Astrocyte (in vitro differentiated cells and primary cell): ENCODE measurements around the gene PTPA. TPM values are rescaled to one million over a fixed set of nuclear protein-coding genes. Genes with fewer than 3 reads are reported as not detected.

Experiments
- DNase-seq: peaks from one replicate; pipeline ENCODE4 v3.0.0-alpha.2; 2010; ENCODE audit warnings: low read depth
- FAIRE-seq: peaks from 2 replicates; lab custom pipeline; 2011; peaks lifted over from hg19 to GRCh38; lab: Jason Lieb, UNC
- H2AFZ ChIP-seq: 2 replicates; pipeline ENCODE4 v1.6.0; 2012; ENCODE audit warnings: low read depth, low read length, inconsistent platforms
- H3K27ac ChIP-seq: 2 replicates; pipeline ENCODE4 v1.5.1; 2011; ENCODE audit warnings: low read depth, low read length, inconsistent platforms
- H3K27me3 ChIP-seq: 2 replicates; pipeline ENCODE4 v1.6.0; 2011; ENCODE audit warnings: low read length, inconsistent platforms; ENCODE audit not compliant: insufficient read depth
- H3K36me3 ChIP-seq: 2 replicates; pipeline ENCODE4 v1.5.1; 2011; ENCODE audit warnings: low read length, inconsistent platforms; ENCODE audit not compliant: insufficient read depth
- H3K4me1 ChIP-seq: 2 replicates; pipeline ENCODE4 v1.5.1; 2011; ENCODE audit warnings: low read length, inconsistent platforms; ENCODE audit not compliant: insufficient read depth
- H3K4me2 ChIP-seq: 2 replicates; pipeline ENCODE4 v1.6.0; 2012; ENCODE audit warnings: low read length, inconsistent platforms
- H3K4me3 ChIP-seq: 2 replicates; pipeline ENCODE4 v1.5.1; 2011; ENCODE audit warnings: low read depth, mild to moderate bottlenecking, low read length, inconsistent platforms; ENCODE audit not compliant: insufficient read depth
- H3K79me2 ChIP-seq: 2 replicates; pipeline ENCODE4 v1.6.0; 2012; ENCODE audit warnings: mild to moderate bottlenecking, low read length, inconsistent platforms; ENCODE audit not compliant: insufficient read depth
- H3K9ac ChIP-seq: 2 replicates; pipeline ENCODE4 v1.6.0; 2012; ENCODE audit warnings: mild to moderate bottlenecking, low read length, inconsistent platforms
- H3K9me3 ChIP-seq: 2 replicates; pipeline ENCODE4 v1.5.1; 2012; ENCODE audit warnings: low read depth, mild to moderate bottlenecking, low read length, inconsistent platforms; ENCODE audit not compliant: insufficient read depth
- H4K20me1 ChIP-seq: 2 replicates; pipeline ENCODE4 v1.6.0; 2012; ENCODE audit warnings: low read length, inconsistent platforms; ENCODE audit not compliant: insufficient read depth
- H3K27ac Mint-ChIP-seq: one replicate; pipeline ENCODE4 v1.8.0; 2021; ENCODE audit warnings: mild to moderate bottlenecking, mixed read lengths; ENCODE audit not compliant: unreplicated experiment
- H3K27me3 Mint-ChIP-seq: one replicate; pipeline ENCODE4 v1.8.0; 2021; ENCODE audit warnings: low read depth, mixed read lengths; ENCODE audit not compliant: unreplicated experiment
- H3K36me3 Mint-ChIP-seq: one replicate; pipeline ENCODE4 v1.8.0; 2021; ENCODE audit warnings: low read depth, mixed read lengths; ENCODE audit not compliant: unreplicated experiment
- H3K4me1 Mint-ChIP-seq: one replicate; pipeline ENCODE4 v1.8.0; 2021; ENCODE audit warnings: low read depth, mixed read lengths; ENCODE audit not compliant: unreplicated experiment
- H3K4me3 Mint-ChIP-seq: one replicate; pipeline ENCODE4 v1.8.0; 2021; ENCODE audit warnings: mild to moderate bottlenecking, moderate library complexity, mixed read lengths; ENCODE audit not compliant: unreplicated experiment
- H3K9me3 Mint-ChIP-seq: one replicate; pipeline ENCODE4 v1.8.0; 2021; ENCODE audit warnings: mild to moderate bottlenecking, mixed read lengths; ENCODE audit not compliant: unreplicated experiment
- CTCF ChIP-seq: IDR thresholded peaks from 2 replicates; pipeline ENCODE4 v1.5.1; 2011; ENCODE audit warnings: low read depth, mild to moderate bottlenecking, inconsistent platforms, low read length, moderate library complexity; ENCODE audit not compliant: insufficient read depth
- EZH2 ChIP-seq: IDR thresholded peaks from 2 replicates; pipeline ENCODE4 v1.6.1; 2012; ENCODE audit warnings: mild to moderate bottlenecking, low read length, inconsistent platforms; ENCODE audit not compliant: insufficient read depth
- total RNA-seq: library from RNA; stranded (reverse); gene quantifications from 2 replicates; pipeline ENCODE4 v1.2.1, GENCODE V29; 2021

PTPA gene
- total RNA-seq, 1 donor from 2014 or later = 122 TPM

GRCh38 chr9:129069862-129070641 is 41.2 kb upstream of the PTPA start:
- Mint-ChIP-seq H3K27ac (no peak overlapping the region), H3K36me3 (peaks cover 11% of the 10 kb centered on the region), H3K4me3 (no peak overlapping the region), H3K9me3 (no peaks in the 10 kb centered on the region), H3K4me1 (no peaks in the 10 kb centered on the region), H3K27me3 (no peaks in the 10 kb centered on the region)
- no peaks in the 10 kb centered on the region for H3K79me2 ChIP-seq
- H2AFZ ChIP-seq = no peak overlapping the region
- no peaks in the 10 kb centered on the region for H3K4me1 ChIP-seq
- no peaks in the 10 kb centered on the region for H3K9me3 ChIP-seq
- DNase-seq (no peak), FAIRE-seq (no peak)
- no peak for TF ChIP-seq CTCF
- TF ChIP-seq EZH2 = no peak
- H3K27me3 ChIP-seq = no peaks in the 10 kb centered on the region
- peaks cover 2% of the 10 kb centered on the region for H3K36me3 ChIP-seq
- no peak overlapping the region for H3K4me3 ChIP-seq
- no peak overlapping the region for H3K27ac ChIP-seq
- H3K4me2 ChIP-seq = no peak overlapping the region
- no peak overlapping the region for H3K9ac ChIP-seq
- H4K20me1 ChIP-seq = no peaks in the 10 kb centered on the region

GRCh38 chr9:129070696-129071525 is 40.3 kb upstream of the PTPA start:
- H3K27ac Mint-ChIP-seq = no peak overlapping the region
- no peak overlapping the region for H3K9ac ChIP-seq
- no peak for FAIRE-seq

More at GRCh38 chr9:129070696-129071525, 40.3 kb upstream of the PTPA start:
- no peak overlapping the region for H2AFZ ChIP-seq
- H3K4me3 ChIP-seq = no peak overlapping the region
- no peaks in the 10 kb centered on the region for H3K27me3 Mint-ChIP-seq
- no peak overlapping the region for H3K4me2 ChIP-seq
- H3K9me3 Mint-ChIP-seq = no peaks in the 10 kb centered on the region
- H3K36me3 ChIP-seq = no peaks in the 10 kb centered on the region
- no peaks in the 10 kb centered on the region for H3K4me1 Mint-ChIP-seq
- H3K4me1 ChIP-seq = no peaks in the 10 kb centered on the region
- H3K36me3 Mint-ChIP-seq = peaks cover 5% of the 10 kb centered on the region
- no peak overlapping the region for H3K4me3 Mint-ChIP-seq
- DNase-seq = no peak
- H3K79me2 ChIP-seq = no peaks in the 10 kb centered on the region
- H3K27ac ChIP-seq = no peak overlapping the region
- no peaks in the 10 kb centered on the region for H4K20me1 ChIP-seq
- H3K9me3 ChIP-seq = no peaks in the 10 kb centered on the region
- TF ChIP-seq EZH2 = no peak
- no peak for TF ChIP-seq CTCF
- H3K27me3 ChIP-seq = no peaks in the 10 kb centered on the region
